HepG2 (cell line): ENCODE measurements around the gene POU6F2. TPM values are rescaled to one million over a fixed set of nuclear protein-coding genes. Genes with fewer than 3 reads are reported as not detected.

Experiments used
- ATAC-seq: fragments of 200-7000 bp; cut with Tn5 transposase; 3 replicates; pipeline ENCODE4 v1.9.1; 2020; ENCODE audit warnings: mild to moderate bottlenecking, moderate library complexity
- BruUV-seq: library from RNA; stranded (reverse); fragments of 400-500 nt; replicated peaks from 2 replicates; lab custom pipeline; 2021; lab: Mats Ljungman, UMichigan
- CTCF ChIA-PET: fragments of 300-600 bp; formaldehyde crosslinking; extraction: SDS; loops from one replicate; lab custom pipeline; 2021; ENCODE audit warnings: low total read pairs, inconsistent platforms, low intra/inter-chr PET ratio; lab: Yijun Ruan, JAX
- POLR2A ChIA-PET: fragments of 350-600 bp; sonication (Branson Sonifier 250); formaldehyde crosslinking; loops from one replicate; lab custom pipeline; 2020; ENCODE audit warnings: antibody characterized with exemption, inconsistent platforms; lab: Yijun Ruan, JAX
- DNase-seq: peaks from one replicate; pipeline ENCODE4 v3.0.0-alpha.2; 2015; ENCODE audit warnings: low spot score
- FAIRE-seq: peaks from 3 replicates; lab custom pipeline; 2011; peaks lifted over from hg19 to GRCh38; lab: Jason Lieb, UNC
- H2AFZ ChIP-seq: one replicate; pipeline ENCODE4 v1.6.1; 2011; ENCODE audit warnings: low read length, inconsistent platforms
- H3K27ac ChIP-seq: fragments of 300-600 bp; 3 replicates; pipeline ENCODE4 v1.8.0; 2011; ENCODE audit warnings: mixed run types, mild to moderate bottlenecking, mixed read lengths, low read length, inconsistent platforms; ENCODE audit not compliant: insufficient read depth; ENCODE audit errors: extremely low read length
- H3K27me3 ChIP-seq, 2 experiments: fragments of 200-600 bp in 1 of 2; 2 replicates in 1 of 2; 3 replicates in 1 of 2; pipeline versions ENCODE4 v1.6.0 to v1.8.0; 2011; ENCODE audit warnings: low read length in 2 of 2, mild to moderate bottlenecking in 2 of 2, moderate library complexity in 2 of 2, inconsistent platforms in 1 of 2; ENCODE audit not compliant: insufficient read depth in 2 of 2, control insufficient read depth in 1 of 2
- H3K36me3 ChIP-seq, 2 experiments: fragments of 200-600 bp in 1 of 2; replicated peaks in 1 of 2; 2 replicates in 1 of 2; 3 replicates in 1 of 2; pipeline versions ENCODE4 v1.5.1 to v1.8.0; 2011; ENCODE audit warnings: low read length in 2 of 2, inconsistent platforms in 1 of 2; ENCODE audit not compliant: insufficient read depth in 2 of 2, control insufficient read depth in 1 of 2
- H3K4me1 ChIP-seq: 2 replicates; pipeline ENCODE4 v1.5.1; 2012; ENCODE audit warnings: low read length, inconsistent platforms; ENCODE audit not compliant: insufficient read depth
- H3K4me2 ChIP-seq: 2 replicates; pipeline ENCODE4 v1.6.0; 2011; ENCODE audit warnings: low read depth, low read length, inconsistent platforms
- H3K4me3 ChIP-seq, 3 experiments: fragments of 200-600 bp in 1 of 3; sonication (generic), shearing (Covaris generic) in 1 of 3; replicated peaks in 1 of 3; 2 replicates each; pipeline ENCODE4 v1.5.1; 2011 to 2016; ENCODE audit warnings: low read length in 3 of 3, inconsistent platforms in 2 of 3, low read depth in 2 of 3, mild to moderate bottlenecking in 2 of 3, control low read depth in 1 of 3, mixed read lengths in 1 of 3; ENCODE audit not compliant: insufficient read depth in 1 of 3
- H3K79me2 ChIP-seq: one replicate; pipeline ENCODE4 v1.6.1; 2011; ENCODE audit warnings: low read length, inconsistent platforms; ENCODE audit not compliant: insufficient read depth
- H3K9ac ChIP-seq: 2 replicates; pipeline ENCODE4 v1.6.0; 2011; ENCODE audit warnings: mild to moderate bottlenecking, low read depth, low read length, inconsistent platforms; ENCODE audit not compliant: insufficient read depth
- H3K9me3 ChIP-seq: 2 replicates; pipeline ENCODE4 v1.5.1; 2012; ENCODE audit warnings: mild to moderate bottlenecking, low read length
- H4K20me1 ChIP-seq: 2 replicates; pipeline ENCODE4 v1.6.0; 2011; ENCODE audit warnings: inconsistent platforms, mild to moderate bottlenecking, low read length, moderate library complexity; ENCODE audit not compliant: insufficient read depth
- RFX3 ChIP-seq: IDR thresholded peaks from 2 replicates; pipeline ENCODE4 v1.6.1; 2016; ENCODE audit warnings: missing biosample characterization, missing genetic modification reagents
- ZNF382 ChIP-seq: sonication (generic); formaldehyde crosslinking; IDR thresholded peaks from 2 replicates; pipeline ENCODE4 v1.5.0; 2020; ENCODE audit warnings: missing genetic modification reagents, mild to moderate bottlenecking, borderline replicate concordance
- WGBS: methylation state at CpG from one replicate; pipeline ENCODE4 v1.1.6; 2017; ENCODE audit warnings: low lambda C conversion rate; 5-methylcytosine and 5-hydroxymethylcytosine counted together
- in situ Hi-C: cut with HindIII; loops from 2 replicates; pipeline ENCODE4 v1.10.0; 2017; ENCODE audit warnings: low pct_unique_long_range_greater_than_20kb; ENCODE audit not compliant: extremely low pct_ligation_motif_present
- intact Hi-C: fragments of 100-400 bp; cut with micrococcal nuclease; formaldehyde crosslinking; loops from one replicate; pipeline ENCODE4 v1.10.0; 2022; ENCODE audit not compliant: unreplicated experiment
- polyA plus RNA-seq, 8 experiments: library from polyadenylated mRNA; depleted of rRNA in 3 of 8; stranded (reverse) in 7 of 8; unstranded in 1 of 8; fragments of >200 nt; fragmentation: Illumina TruSeq in 4 of 8; extraction: Trizol in 4 of 8; gene quantifications; 2 replicates each; pipeline versions ENCODE4 v1.2.1 to v1.2.3, GENCODE V29; 2011 to 2016; ENCODE audit warnings: low read depth in 4 of 8, missing spikeins in 1 of 8, mixed read lengths in 1 of 8; ENCODE audit not compliant: insufficient read depth in 1 of 8
- total RNA-seq, 5 experiments: library from RNA; depleted of rRNA; stranded (reverse); fragments of >200 nt; fragmentation: Illumina TruSeq; extraction: Trizol; gene quantifications; 2 replicates each; pipeline ENCODE4 v1.2.3, GENCODE V29; 2016; ENCODE audit warnings: low read depth in 1 of 5
- TF ChIP-seq, protein P1 (sequence below), 2 experiments: sonication (generic) in 1 of 2; formaldehyde crosslinking in 1 of 2; IDR thresholded peaks; 2 replicates each; pipeline versions ENCODE4 v1.5.1 to v1.6.1; 2011 to 2020; ENCODE audit warnings: borderline replicate concordance in 1 of 2, low read depth in 1 of 2, low read length in 1 of 2, mild to moderate bottlenecking in 1 of 2, missing genetic modification reagents in 1 of 2, moderate library complexity in 1 of 2
- TF ChIP-seq, protein P2 (sequence below): fragments of 450-650 bp; IDR thresholded peaks from 2 replicates; pipeline ENCODE4 v1.6.1; 2016

POU6F2 gene
- total and polyA plus RNA-seq, 2 of the 13 experiments (the other 11 are each of a cell fraction or from before 2014, with no cell fraction given), result not detected

DNA sequence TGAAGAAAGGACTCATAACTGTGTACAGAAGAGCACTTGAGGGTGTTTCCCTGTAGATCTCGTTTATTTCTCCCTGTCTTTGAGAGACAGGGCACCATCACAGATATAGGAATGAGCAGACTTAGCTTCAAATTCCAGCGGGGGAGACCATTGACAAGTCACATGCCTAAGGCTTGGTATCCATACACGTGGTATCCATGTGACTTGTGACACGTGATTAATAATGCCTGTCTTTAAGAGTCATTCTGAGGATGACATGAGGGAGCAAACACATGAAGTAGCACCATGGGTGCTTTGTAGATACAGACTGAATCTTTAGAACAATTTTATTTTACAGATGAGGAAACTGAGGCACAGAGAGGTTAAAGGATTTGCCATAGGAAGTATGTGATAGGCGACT is 292.3 kb downstream of the POU6F2 start:
- Histone ChIP-seq H2AFZ (no peak overlapping the region), H3K4me3 (no peak overlapping the region), H4K20me1 (no peaks in the 10 kb centered on the region)
- TF ChIP-seq, protein P1, sequence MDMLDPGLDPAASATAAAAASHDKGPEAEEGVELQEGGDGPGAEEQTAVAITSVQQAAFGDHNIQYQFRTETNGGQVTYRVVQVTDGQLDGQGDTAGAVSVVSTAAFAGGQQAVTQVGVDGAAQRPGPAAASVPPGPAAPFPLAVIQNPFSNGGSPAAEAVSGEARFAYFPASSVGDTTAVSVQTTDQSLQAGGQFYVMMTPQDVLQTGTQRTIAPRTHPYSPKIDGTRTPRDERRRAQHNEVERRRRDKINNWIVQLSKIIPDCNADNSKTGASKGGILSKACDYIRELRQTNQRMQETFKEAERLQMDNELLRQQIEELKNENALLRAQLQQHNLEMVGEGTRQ (IDR thresholded peaks at IDR 0.05; ENCODE audit: low read depth, low read length), result peak; percentile 67
- TF ChIP-seq, protein P1 (CRISPR knock-in tag; IDR thresholded peaks at IDR 0.05; ENCODE audit: borderline replicate concordance), result no peak
- TF ChIP-seq, protein P2, sequence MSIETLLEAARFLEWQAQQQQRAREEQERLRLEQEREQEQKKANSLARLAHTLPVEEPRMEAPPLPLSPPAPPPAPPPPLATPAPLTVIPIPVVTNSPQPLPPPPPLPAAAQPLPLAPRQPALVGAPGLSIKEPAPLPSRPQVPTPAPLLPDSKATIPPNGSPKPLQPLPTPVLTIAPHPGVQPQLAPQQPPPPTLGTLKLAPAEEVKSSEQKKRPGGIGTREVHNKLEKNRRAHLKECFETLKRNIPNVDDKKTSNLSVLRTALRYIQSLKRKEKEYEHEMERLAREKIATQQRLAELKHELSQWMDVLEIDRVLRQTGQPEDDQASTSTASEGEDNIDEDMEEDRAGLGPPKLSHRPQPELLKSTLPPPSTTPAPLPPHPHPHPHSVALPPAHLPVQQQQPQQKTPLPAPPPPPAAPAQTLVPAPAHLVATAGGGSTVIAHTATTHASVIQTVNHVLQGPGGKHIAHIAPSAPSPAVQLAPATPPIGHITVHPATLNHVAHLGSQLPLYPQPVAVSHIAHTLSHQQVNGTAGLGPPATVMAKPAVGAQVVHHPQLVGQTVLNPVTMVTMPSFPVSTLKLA, result peak; percentile 94
- TF ChIP-seq ZNF382 (CRISPR knock-in tag), result no peak
- TF ChIP-seq, all 625 proteins: peak for 2
- 1% methylated on average over 5 of the region's 5 CpGs for WGBS
- no peak for DNase-seq
- Histone ChIP-seq H3K4me2 (no peak overlapping the region), H3K79me2 (no peaks in the 10 kb centered on the region), H3K27me3 (no peaks in the 10 kb centered on the region), H3K27ac (no peak overlapping the region), H3K9ac (no peak overlapping the region), H3K4me1 (no peaks in the 10 kb centered on the region), H3K9me3 (no peaks in the 10 kb centered on the region), H3K36me3 (no peaks in the 10 kb centered on the region)
- intact Hi-C loops, result no loop called here
- no peak for ATAC-seq
- POLR2A ChIA-PET, result no interaction called here
- no peak for FAIRE-seq
- BruUV-seq, result no TSS peak
- in situ Hi-C loops, result no loop called here
- CTCF ChIA-PET, result no interaction called here

DNA sequence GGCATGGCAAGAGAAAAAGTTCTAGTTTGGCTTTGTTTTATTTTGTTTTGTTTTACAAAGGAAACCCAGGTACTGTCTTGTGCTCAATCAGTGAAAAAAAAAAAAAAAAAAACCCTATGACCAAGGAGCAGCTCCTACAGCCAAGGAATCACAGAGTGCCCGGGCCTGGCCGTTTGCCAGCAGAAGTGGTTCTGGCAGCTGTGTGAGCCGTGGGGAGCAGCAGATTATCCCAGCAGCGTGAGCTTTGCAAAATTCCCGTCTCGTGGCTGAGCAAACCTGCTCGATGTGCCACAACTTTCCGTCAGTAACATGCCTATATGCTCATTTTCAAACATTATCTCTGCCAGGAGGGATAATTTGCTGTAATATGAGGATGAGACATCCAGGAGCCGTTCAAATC is 293.7 kb downstream of the POU6F2 start:
- H3K4me1 ChIP-seq, result no peaks in the 10 kb centered on the region
- DNase-seq, result no peak
- no peaks in the 10 kb centered on the region for H3K27me3 ChIP-seq
- H4K20me1 ChIP-seq, result no peaks in the 10 kb centered on the region
- H3K79me2 ChIP-seq, result no peaks in the 10 kb centered on the region
- intact Hi-C loops, result no loop called here
- no peak for FAIRE-seq
- no peaks in the 10 kb centered on the region for H3K36me3 ChIP-seq
- BruUV-seq, result no TSS peak
- H3K27ac ChIP-seq, result no peak overlapping the region
- H3K4me2 ChIP-seq, result no peak overlapping the region
- no peak for TF ChIP-seq RFX3 (CRISPR knock-in tag)
- no peak overlapping the region for H3K9ac ChIP-seq
- no peaks in the 10 kb centered on the region for H3K9me3 ChIP-seq
- no peak overlapping the region for H2AFZ ChIP-seq
- ChIA-PET CTCF (no interaction called here), POLR2A (no interaction called here)
- no peak overlapping the region for H3K4me3 ChIP-seq
- no peak for ATAC-seq
- in situ Hi-C loops, result no loop called here
- WGBS, result 17% methylated on average over 9 of the region's 9 CpGs
